WTC11 (cell line): ENCODE results near the gene NSG2. TPM values are rescaled to one million over a fixed set of nuclear protein-coding genes. Genes with fewer than 3 reads are reported as not detected.

Source experiments
- ATAC-seq: fragments of 200-7000 bp; cut with Tn5 transposase; 2 replicates; pipeline ENCODE4 v1.10.0; 2021; ENCODE audit warnings: mild to moderate bottlenecking, moderate library complexity
- CTCF ChIA-PET: fragments of 300-600 bp; sonication (Branson Sonifier 250); formaldehyde crosslinking; loops from one replicate; lab custom pipeline; 2021; ENCODE audit warnings: antibody characterized with exemption; lab: Charles Lee
- POLR2A ChIA-PET: fragments of 350-600 bp; sonication (Branson Sonifier 250); formaldehyde crosslinking; loops from one replicate; lab custom pipeline; 2021; ENCODE audit warnings: antibody characterized with exemption; lab: Charles Lee
- DNase-seq: peaks from one replicate; pipeline ENCODE4 v3.0.0; 2021; ENCODE audit warnings: low spot score
- H3K27ac Mint-ChIP-seq: 2 replicates; pipeline ENCODE4 v1.8.0; 2021; ENCODE audit warnings: mixed read lengths
- H3K27me3 Mint-ChIP-seq: 2 replicates; pipeline ENCODE4 v1.8.0; 2021; ENCODE audit warnings: low read depth, mild to moderate bottlenecking, moderate library complexity, mixed read lengths
- H3K36me3 Mint-ChIP-seq: 2 replicates; pipeline ENCODE4 v1.8.0; 2021; ENCODE audit warnings: mixed read lengths
- H3K4me1 Mint-ChIP-seq: 2 replicates; pipeline ENCODE4 v1.8.0; 2022; ENCODE audit warnings: mixed read lengths
- H3K4me3 Mint-ChIP-seq: 2 replicates; pipeline ENCODE4 v1.8.0; 2021; ENCODE audit warnings: mild to moderate bottlenecking, moderate library complexity, mixed read lengths
- H3K9me3 Mint-ChIP-seq: 2 replicates; pipeline ENCODE4 v1.8.0; 2021; ENCODE audit warnings: mixed read lengths
- ATF2 ChIP-seq: sonication (generic); formaldehyde crosslinking; IDR thresholded peaks from 2 replicates; pipeline ENCODE4 v1.8.1; 2022; ENCODE audit warnings: low read depth, missing genetic modification reagents, borderline replicate concordance
- CBFB ChIP-seq: sonication (generic); formaldehyde crosslinking; IDR thresholded peaks from 2 replicates; pipeline ENCODE4 v1.8.1; 2022; ENCODE audit warnings: mild to moderate bottlenecking, low read depth, missing genetic modification reagents
- CREB1 ChIP-seq: sonication (generic); formaldehyde crosslinking; IDR thresholded peaks from 2 replicates; pipeline ENCODE4 v1.8.0; 2023; ENCODE audit warnings: mild to moderate bottlenecking, missing genetic modification reagents
- CREM ChIP-seq: sonication (generic); formaldehyde crosslinking; IDR thresholded peaks from 2 replicates; pipeline ENCODE4 v1.8.1; 2022; ENCODE audit warnings: mild to moderate bottlenecking, missing genetic modification reagents, moderate library complexity
- ELF4 ChIP-seq: sonication (generic); formaldehyde crosslinking; IDR thresholded peaks from 2 replicates; pipeline ENCODE4 v1.8.1; 2022; ENCODE audit warnings: low read depth, mild to moderate bottlenecking, moderate library complexity, missing genetic modification reagents
- ETV6 ChIP-seq: sonication (generic); formaldehyde crosslinking; IDR thresholded peaks from 2 replicates; pipeline ENCODE4 v1.8.1; 2022; ENCODE audit warnings: mild to moderate bottlenecking, missing genetic modification reagents
- FOXP1 ChIP-seq: sonication (generic); formaldehyde crosslinking; IDR thresholded peaks from 2 replicates; pipeline ENCODE4 v1.8.0; 2022; ENCODE audit warnings: missing genetic modification reagents, mild to moderate bottlenecking, moderate library complexity, borderline replicate concordance
- GABPB1 ChIP-seq: sonication (generic); formaldehyde crosslinking; IDR thresholded peaks from 2 replicates; pipeline ENCODE4 v1.8.1; 2023; ENCODE audit warnings: mild to moderate bottlenecking, missing genetic modification reagents
- JUN ChIP-seq: sonication (generic); formaldehyde crosslinking; IDR thresholded peaks from 2 replicates; pipeline ENCODE4 v1.8.0; 2023; ENCODE audit warnings: mild to moderate bottlenecking, missing genetic modification reagents
- KAT7 ChIP-seq: sonication (generic); formaldehyde crosslinking; IDR thresholded peaks from 2 replicates; pipeline ENCODE4 v1.8.1; 2023; ENCODE audit warnings: missing genetic modification reagents, mild to moderate bottlenecking, borderline replicate concordance
- MAX ChIP-seq: sonication (generic); formaldehyde crosslinking; IDR thresholded peaks from 2 replicates; pipeline ENCODE4 v1.8.0; 2022; ENCODE audit warnings: mild to moderate bottlenecking, missing genetic modification reagents
- PREB ChIP-seq: sonication (generic); formaldehyde crosslinking; IDR thresholded peaks from 2 replicates; pipeline ENCODE4 v1.8.1; 2022; ENCODE audit warnings: mild to moderate bottlenecking, missing genetic modification reagents, moderate library complexity, borderline replicate concordance
- RELA ChIP-seq: sonication (generic); formaldehyde crosslinking; IDR thresholded peaks from 2 replicates; pipeline ENCODE4 v1.8.1; 2022; ENCODE audit warnings: missing genetic modification reagents, mild to moderate bottlenecking, borderline replicate concordance
- SMAD3 ChIP-seq: sonication (generic); formaldehyde crosslinking; IDR thresholded peaks from 2 replicates; pipeline ENCODE4 v1.8.0; 2022; ENCODE audit warnings: missing genetic modification reagents, mild to moderate bottlenecking, borderline replicate concordance
- STAT6 ChIP-seq: sonication (generic); formaldehyde crosslinking; conservative IDR thresholded peaks from 2 replicates; pipeline ENCODE4 v1.8.1; 2023; ENCODE audit warnings: mild to moderate bottlenecking, low read depth, missing genetic modification reagents, moderate library complexity
- TCF7 ChIP-seq: sonication (generic); formaldehyde crosslinking; IDR thresholded peaks from 2 replicates; pipeline ENCODE4 v1.8.0; 2022; ENCODE audit warnings: mild to moderate bottlenecking, low read depth, missing genetic modification reagents, moderate library complexity
- ZNF219 ChIP-seq: sonication (generic); formaldehyde crosslinking; IDR thresholded peaks from 2 replicates; pipeline ENCODE4 v1.8.0; 2023; ENCODE audit warnings: missing genetic modification reagents, mild to moderate bottlenecking, borderline replicate concordance
- ZNF263 ChIP-seq: sonication (generic); formaldehyde crosslinking; IDR thresholded peaks from 2 replicates; pipeline ENCODE4 v1.8.1; 2022; ENCODE audit warnings: low read depth, mild to moderate bottlenecking, moderate library complexity, missing genetic modification reagents
- ZNF396 ChIP-seq: fragments of 250-450 bp; sonication (Bioruptor Pico); IDR thresholded peaks from 2 replicates; pipeline ENCODE4 v1.8.0; 2021; ENCODE audit warnings: mild to moderate bottlenecking, moderate library complexity, borderline replicate concordance
- ZSCAN18 ChIP-seq: fragments of 250-450 bp; sonication (Bioruptor Pico); IDR thresholded peaks from 2 replicates; pipeline ENCODE4 v2.1.2; 2022; ENCODE audit warnings: mild to moderate bottlenecking, moderate library complexity
- total RNA-seq: library from RNA; stranded (reverse); gene quantifications from 3 replicates; pipeline ENCODE4 v1.2.3, GENCODE V29; 2021

Gene NSG2
- total RNA-seq, 1 experiment from 2014 or later = not detected

- H3K9me3 Mint-ChIP-seq = peaks cover 4% of the 10 kb centered on the region; the same call in 1 of the 2 replicates
- TF ChIP-seq SMAD3 (no peak), ZNF396 (CRISPR knock-in tag) (no peak), MAX (CRISPR knock-in tag) (no peak), PREB (no peak), JUN (CRISPR knock-in tag) (no peak), ELF4 (CRISPR knock-in tag) (no peak), FOXP1 (no peak), ATF2 (CRISPR knock-in tag) (no peak), CREB1 (CRISPR knock-in tag) (no peak), ZSCAN18 (no peak), CREM (no peak), KAT7 (CRISPR knock-in tag) (no peak), CBFB (CRISPR knock-in tag) (no peak), ZNF263 (no peak), ETV6 (CRISPR knock-in tag) (no peak), ZNF219 (CRISPR knock-in tag) (no peak), STAT6 (no peak), GABPB1 (no peak), TCF7 (CRISPR knock-in tag) (no peak), RELA (CRISPR knock-in tag) (no peak)
- ATAC-seq (no peak), DNase-seq (no peak)
- no peaks in the 10 kb centered on the region for H3K4me1 Mint-ChIP-seq
- ChIA-PET CTCF (interaction anchor here (1.2 to 2.7 kb wide), 2 partner anchors 27 to 306 kb away, joined by 4 to 12 read pairs; no protein-coding TSS in a partner anchor), POLR2A (no interaction called here)
- H3K4me3 Mint-ChIP-seq = no peak overlapping the region
- H3K36me3 Mint-ChIP-seq = peaks cover 3% of the 10 kb centered on the region; the same call in 1 of the 2 replicates
- no peak overlapping the region for H3K27ac Mint-ChIP-seq
- H3K27me3 Mint-ChIP-seq = peaks cover 9% of the 10 kb centered on the region
Observed at GRCh38 chr5:174011441-174011840, 34.1 kb upstream of the NSG2 start.
